Stimulated activated naive B cell treated with anti-CD40 and anti-IgM and Interleukin-4, amounts not matched to agents 10 μg/mL and 1 μg/mL and 100 μg/mL, for 72 hours (primary cell): ENCODE measurements around the gene CAPZB.
A peak's percentile ranks its signal among the peaks of the same experiment; 100 is the strongest.

ENCODE experiments used
- ATAC-seq, 2 donors: fragments of 150-1000 bp; cut with Tn5 transposase; replicated peaks; 2 replicates each; pipeline ENCODE4 v1.10.0; 2021; ENCODE audit warnings: moderate library complexity in 1 of 2
- DNase-seq: peaks from one replicate; pipeline ENCODE4 v3.0.0; 2021
- H3K27ac Mint-ChIP-seq: one replicate; pipeline ENCODE4 v1.8.0; 2022; ENCODE audit warnings: mild to moderate bottlenecking, mixed read lengths
- H3K27me3 Mint-ChIP-seq, 2 donors: one replicate each; pipeline ENCODE4 v1.8.0; 2022; ENCODE audit warnings: mixed read lengths in 2 of 2
- H3K36me3 Mint-ChIP-seq, 2 donors: one replicate each; pipeline ENCODE4 v1.8.0; 2022; ENCODE audit warnings: mixed read lengths in 2 of 2, mild to moderate bottlenecking in 1 of 2
- H3K4me1 Mint-ChIP-seq, 2 donors: one replicate each; pipeline ENCODE4 v1.8.0; 2022; ENCODE audit warnings: mixed read lengths in 2 of 2, mild to moderate bottlenecking in 1 of 2
- H3K4me3 Mint-ChIP-seq, 2 donors: one replicate each; pipeline ENCODE4 v1.8.0; 2022; ENCODE audit warnings: mild to moderate bottlenecking in 2 of 2, mixed read lengths in 2 of 2, moderate library complexity in 1 of 2
- H3K9me3 Mint-ChIP-seq, 2 donors: one replicate each; pipeline ENCODE4 v1.8.0; 2022; ENCODE audit warnings: mixed read lengths in 2 of 2, mild to moderate bottlenecking in 1 of 2

CAPZB gene

GRCh38 chr1:19347533-19348172, 137.7 kb downstream of the CAPZB start:
- Mint-ChIP-seq H3K36me3 (peaks cover 39 to 57% of the 10 kb centered on the region in 2 donors), H3K4me1 (peaks cover 22 to 50% of the 10 kb centered on the region in 2 donors), H3K4me3 (no peak overlapping the region), H3K27ac (peak overlapping the region; percentile 21), H3K27me3 (no peaks in the 10 kb centered on the region), H3K9me3 (no peaks in the 10 kb centered on the region)
- ATAC-seq (peak; percentile 69 to 81), DNase-seq (no peak)

- H3K27me3 Mint-ChIP-seq: no peaks in the 10 kb centered on the region
- H3K4me1 Mint-ChIP-seq: peaks cover 27 to 57% of the 10 kb centered on the region in 2 donors
- no peaks in the 10 kb centered on the region for H3K9me3 Mint-ChIP-seq
- no peak for DNase-seq
- peak overlapping the region; percentile 85 for H3K27ac Mint-ChIP-seq
- H3K4me3 Mint-ChIP-seq: no peak overlapping the region
- ATAC-seq: no peak
- peaks cover 49 to 63% of the 10 kb centered on the region in 2 donors for H3K36me3 Mint-ChIP-seq
These were observed 139.3 kb downstream of the CAPZB start for GRCh38 chr1:19346026-19346425.

DNA sequence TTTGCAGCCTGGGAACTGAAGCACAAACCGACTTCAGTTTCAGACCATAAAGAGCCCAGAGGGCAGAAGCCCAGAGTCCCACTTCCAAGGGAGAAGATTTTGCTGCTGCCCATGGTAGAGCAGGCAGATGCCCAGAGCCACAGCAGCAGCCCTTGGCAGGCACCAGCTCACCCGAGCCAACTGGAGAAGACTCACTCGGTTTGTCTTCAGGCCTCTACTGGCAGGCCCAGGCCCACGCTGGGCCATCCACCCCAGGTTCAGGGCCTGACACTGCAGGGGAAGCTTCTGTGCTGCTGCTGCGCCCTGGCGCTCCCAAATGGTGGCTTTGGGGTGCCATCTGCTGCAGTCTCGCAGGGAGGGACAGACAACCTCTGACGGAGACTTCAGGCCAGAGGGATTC, 139.9 kb downstream of the CAPZB start:
- Mint-ChIP-seq H3K27ac (no peak overlapping the region), H3K27me3 (no peaks in the 10 kb centered on the region), H3K4me1 (peaks cover 27 to 57% of the 10 kb centered on the region in 2 donors), H3K36me3 (peaks cover 53 to 69% of the 10 kb centered on the region in 2 donors), H3K9me3 (no peaks in the 10 kb centered on the region), H3K4me3 (no peak overlapping the region)
- DNase-seq (no peak), ATAC-seq (no peak)

DNA sequence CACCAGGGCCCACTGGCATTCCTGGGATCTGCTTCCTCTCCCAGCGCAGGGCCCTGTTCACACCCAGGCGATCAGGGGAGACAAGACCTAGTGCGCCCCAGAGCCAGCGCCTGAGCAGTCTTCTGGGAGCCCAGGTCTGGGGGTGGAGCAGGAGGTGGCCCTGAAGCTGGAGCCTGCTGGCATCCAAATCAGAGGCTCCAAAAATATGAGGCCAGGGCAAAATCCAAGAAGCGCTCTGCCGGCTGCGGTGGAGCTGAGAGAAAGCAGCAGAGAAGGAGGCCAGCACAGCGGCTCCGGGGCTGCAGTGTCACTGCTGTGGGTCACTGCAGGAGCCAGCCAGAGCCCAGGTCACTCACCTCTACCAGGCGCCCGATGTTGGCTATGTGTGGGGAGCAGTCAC, 140.5 kb downstream of the CAPZB start:
- H3K4me3 Mint-ChIP-seq: no peak overlapping the region
- H3K27me3 Mint-ChIP-seq: no peaks in the 10 kb centered on the region
- no peaks in the 10 kb centered on the region for H3K9me3 Mint-ChIP-seq
- H3K4me1 Mint-ChIP-seq: peaks cover 25 to 52% of the 10 kb centered on the region in 2 donors
- H3K27ac Mint-ChIP-seq: no peak overlapping the region
- no peak for DNase-seq
- peaks cover 49 to 65% of the 10 kb centered on the region in 2 donors for H3K36me3 Mint-ChIP-seq
- no peak for ATAC-seq

- Mint-ChIP-seq H3K9me3 (no peaks in the 10 kb centered on the region), H3K36me3 (peaks cover 49 to 64% of the 10 kb centered on the region in 2 donors), H3K27ac (no peak overlapping the region), H3K4me1 (peaks cover 25 to 49% of the 10 kb centered on the region in 2 donors), H3K4me3 (no peak overlapping the region), H3K27me3 (no peaks in the 10 kb centered on the region)
- DNase-seq (no peak), ATAC-seq (peak; percentile 48 to 50)
These were observed 140.9 kb downstream of the CAPZB start for GRCh38 chr1:19344372-19344810.

DNA sequence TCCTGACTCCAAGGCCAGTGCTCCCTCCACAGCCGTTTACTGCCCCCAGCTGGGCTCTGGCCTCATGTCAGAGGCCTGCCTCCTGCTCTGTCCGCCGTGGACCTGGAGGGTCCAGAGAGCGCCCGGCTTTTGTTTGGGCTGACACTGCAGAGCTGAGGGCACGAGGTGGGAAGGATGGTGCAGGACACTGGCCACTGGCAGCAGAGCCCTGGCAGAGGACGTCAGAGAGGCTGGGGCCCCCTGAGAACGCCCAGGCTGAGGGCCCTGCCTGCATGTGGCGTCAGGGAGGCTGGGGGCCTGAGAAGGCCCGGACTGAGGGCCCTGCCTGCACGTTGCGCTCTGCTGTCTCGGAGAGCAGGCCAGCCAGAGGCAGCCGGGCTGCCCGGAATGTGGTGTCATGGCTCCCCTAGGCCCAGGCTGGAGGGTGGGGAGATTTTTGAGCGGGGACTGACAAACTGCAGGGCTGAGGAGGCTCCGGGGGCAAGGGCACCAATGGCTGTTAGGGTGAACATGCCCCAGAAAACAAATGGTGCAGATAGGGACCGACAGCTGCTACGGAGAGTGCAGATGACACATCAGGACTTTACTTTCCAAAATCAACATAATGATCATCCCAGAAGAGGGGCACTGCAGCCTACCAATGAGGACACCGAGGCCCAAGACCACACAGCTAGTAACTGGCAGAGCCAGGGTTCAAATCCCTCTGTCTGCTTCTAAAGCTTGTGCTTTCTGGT, 141.6 kb downstream of the CAPZB start:
- DNase-seq (no peak), ATAC-seq (no peak)
- Mint-ChIP-seq H3K4me3 (no peak overlapping the region), H3K27ac (no peak overlapping the region), H3K27me3 (no peaks in the 10 kb centered on the region), H3K4me1 (peaks cover 23 to 43% of the 10 kb centered on the region in 2 donors), H3K9me3 (no peaks in the 10 kb centered on the region), H3K36me3 (peaks cover 47 to 64% of the 10 kb centered on the region in 2 donors)

DNA sequence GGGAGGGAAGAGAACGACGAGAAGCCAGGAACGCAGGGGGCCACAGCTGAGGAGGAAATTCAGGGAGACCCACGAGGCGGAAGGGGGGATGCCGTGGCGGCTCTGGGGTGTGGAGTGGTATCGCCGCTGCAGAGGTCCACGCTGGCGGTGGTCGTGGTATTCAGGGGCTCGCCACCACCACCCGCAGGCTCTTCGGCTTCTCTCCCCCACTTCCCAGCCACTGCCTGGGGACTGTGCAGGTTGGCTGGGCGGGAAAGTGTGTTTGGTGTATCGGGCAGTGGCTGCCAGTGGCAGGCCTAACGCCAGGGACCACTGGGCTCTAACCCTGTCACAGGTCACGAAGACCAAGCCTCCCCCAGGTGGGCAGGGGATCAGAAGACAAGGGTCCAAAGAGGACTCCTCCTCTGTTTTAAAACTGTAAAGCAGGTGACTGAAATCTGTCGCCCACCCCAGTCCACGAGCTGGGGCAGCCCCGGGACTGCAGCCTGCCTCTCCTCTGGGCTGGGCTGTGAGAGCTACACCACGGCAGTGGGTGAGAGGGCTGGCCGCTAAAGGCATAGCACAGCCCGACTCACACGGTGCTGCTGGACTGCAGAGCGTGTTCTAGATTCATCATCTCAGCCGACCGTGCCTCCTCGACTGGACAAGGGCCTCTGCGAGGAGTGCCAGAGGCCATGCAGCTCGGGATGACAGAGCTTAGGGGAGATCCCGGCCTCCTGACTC, 142.3 kb downstream of the CAPZB start:
- Mint-ChIP-seq H3K36me3 (peaks cover 45 to 62% of the 10 kb centered on the region in 2 donors), H3K9me3 (no peaks in the 10 kb centered on the region), H3K27ac (peak overlapping the region; percentile 66), H3K4me3 (no peak overlapping the region), H3K4me1 (peaks cover 18 to 36% of the 10 kb centered on the region in 2 donors), H3K27me3 (no peaks in the 10 kb centered on the region)
- ATAC-seq (no peak), DNase-seq (no peak)

- no peaks in the 10 kb centered on the region for H3K27me3 Mint-ChIP-seq
- H3K4me3 Mint-ChIP-seq: no peak overlapping the region
- DNase-seq: no peak
- ATAC-seq: no peak
- peaks cover 16 to 34% of the 10 kb centered on the region in 2 donors for H3K4me1 Mint-ChIP-seq
- peaks cover 53 to 70% of the 10 kb centered on the region in 2 donors for H3K36me3 Mint-ChIP-seq
- peak overlapping the region; percentile 66 for H3K27ac Mint-ChIP-seq
- H3K9me3 Mint-ChIP-seq: no peaks in the 10 kb centered on the region
These were observed 143.1 kb downstream of the CAPZB start for GRCh38 chr1:19342062-19342750.

DNA sequence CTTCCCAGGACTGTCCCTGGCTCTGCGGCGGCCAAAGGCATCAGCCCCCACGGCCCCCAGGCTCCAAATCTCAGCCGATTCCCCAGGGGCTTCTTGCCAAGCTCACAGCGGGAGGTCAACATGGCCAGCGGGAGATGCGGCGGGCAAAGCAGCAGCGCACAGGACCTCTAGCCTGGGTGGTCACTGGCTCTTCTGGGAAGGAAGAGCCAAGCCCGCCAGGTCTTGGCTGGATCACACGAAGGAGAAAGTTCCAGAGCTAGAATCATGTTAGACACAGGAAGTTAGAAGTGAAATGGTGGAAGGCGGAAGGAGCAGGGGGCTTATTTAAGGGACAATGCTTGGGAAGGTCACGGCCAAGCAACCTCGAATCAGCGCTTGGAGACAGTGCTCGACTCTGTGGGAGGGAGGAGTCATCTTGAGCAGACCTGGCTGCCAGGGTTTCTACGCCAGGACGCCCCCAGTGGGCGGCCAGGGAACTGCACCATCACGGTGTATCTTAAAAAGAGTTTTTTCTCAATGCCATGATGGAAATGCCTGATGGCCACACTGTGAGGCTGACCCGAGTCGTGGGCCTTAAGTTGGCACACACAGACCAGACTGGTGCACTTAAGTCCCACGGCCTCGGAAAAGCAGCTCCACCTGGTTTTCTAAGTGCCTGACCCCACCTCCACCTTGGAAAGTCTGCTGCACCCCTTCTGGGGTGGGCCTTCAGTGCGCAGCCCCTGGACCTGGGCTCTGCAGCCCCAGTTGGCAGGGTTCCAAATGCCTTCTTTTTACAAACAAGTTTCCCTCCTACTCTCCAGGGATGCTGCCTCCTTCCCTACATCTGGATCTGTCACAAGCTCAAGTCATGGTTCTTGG, 143.9 kb downstream of the CAPZB start:
- no peaks in the 10 kb centered on the region for H3K27me3 Mint-ChIP-seq
- peak; percentile 70 for ATAC-seq
- peak; percentile 51 for DNase-seq
- H3K36me3 Mint-ChIP-seq: peaks cover 55 to 76% of the 10 kb centered on the region in 2 donors
- H3K4me3 Mint-ChIP-seq: no peak overlapping the region
- H3K27ac Mint-ChIP-seq: no peak overlapping the region
- H3K9me3 Mint-ChIP-seq: no peaks in the 10 kb centered on the region
- peaks cover 21 to 39% of the 10 kb centered on the region in 2 donors for H3K4me1 Mint-ChIP-seq

DNA sequence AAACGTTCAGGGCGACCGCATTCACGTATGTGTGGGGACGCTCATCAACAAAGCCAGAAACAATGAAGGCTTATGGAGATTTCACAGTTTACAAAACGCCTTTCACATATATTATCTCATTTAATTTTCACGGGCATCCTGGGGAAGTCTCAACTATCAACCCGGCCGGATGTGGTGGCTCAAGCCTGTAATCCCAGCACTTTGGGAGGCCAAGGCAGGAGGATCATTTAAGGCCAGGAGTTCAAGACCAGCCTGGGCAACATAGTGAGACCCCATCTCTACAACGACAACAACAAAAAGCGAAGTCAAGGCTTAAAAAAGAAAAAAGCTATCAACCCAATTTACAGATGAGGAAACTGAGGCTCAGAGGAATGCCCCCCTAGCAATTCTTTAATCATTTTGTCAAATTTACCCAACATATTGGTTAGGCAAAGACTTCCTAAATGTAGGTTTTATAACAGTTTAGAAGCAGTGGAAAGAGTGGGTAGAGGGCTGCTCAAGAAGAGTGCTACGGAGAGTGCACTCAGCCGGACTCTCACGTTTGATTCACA, 144.9 kb downstream of the CAPZB start:
- Mint-ChIP-seq H3K36me3 (peaks cover 48 to 76% of the 10 kb centered on the region in 2 donors), H3K4me1 (peaks cover 28 to 40% of the 10 kb centered on the region in 2 donors), H3K9me3 (no peaks in the 10 kb centered on the region), H3K27me3 (no peaks in the 10 kb centered on the region), H3K27ac (peak overlapping the region; percentile 62), H3K4me3 (no peak overlapping the region)
- DNase-seq: no peak
- no peak for ATAC-seq

- ATAC-seq (no peak), DNase-seq (no peak)
- H3K27me3 Mint-ChIP-seq: no peaks in the 10 kb centered on the region
- H3K4me1 Mint-ChIP-seq: peaks cover 24 to 36% of the 10 kb centered on the region in 2 donors
- no peak overlapping the region for H3K4me3 Mint-ChIP-seq
- peaks cover 44 to 68% of the 10 kb centered on the region in 2 donors for H3K36me3 Mint-ChIP-seq
- H3K9me3 Mint-ChIP-seq: no peaks in the 10 kb centered on the region
- peak overlapping the region; percentile 25 for H3K27ac Mint-ChIP-seq
These were observed 146.0 kb downstream of the CAPZB start for GRCh38 chr1:19339214-19339861.

GRCh38 chr1:19338323-19338762, 147.0 kb downstream of the CAPZB start:
- no peaks in the 10 kb centered on the region for H3K9me3 Mint-ChIP-seq
- H3K36me3 Mint-ChIP-seq: peaks cover 41 to 66% of the 10 kb centered on the region in 2 donors
- DNase-seq: no peak
- ATAC-seq: no peak
- H3K27me3 Mint-ChIP-seq: no peaks in the 10 kb centered on the region
- H3K27ac Mint-ChIP-seq: peak overlapping the region; percentile 31
- H3K4me1 Mint-ChIP-seq: peaks cover 23 to 35% of the 10 kb centered on the region in 2 donors
- H3K4me3 Mint-ChIP-seq: no peak overlapping the region
